Colonic mucosa (tissue), 4 donors: ENCODE measurements around the gene IFIT1B. TPM values are rescaled to one million over a fixed set of nuclear protein-coding genes. Genes with fewer than 3 reads are reported as not detected.
"Not testable (repeated sequence)": the region's sequence is repeated elsewhere in the genome, so short reads cannot be mapped to it uniquely, and the experiment has no call there.

Experiments used
- DNase-seq: peaks from one replicate; pipeline ENCODE4 v3.0.0-alpha.2; 2020
- H3K27ac ChIP-seq: fragments of 200-600 bp; one replicate; pipeline ENCODE4 v1.8.0; 2021
- H3K27me3 ChIP-seq: fragments of 200-600 bp; one replicate; pipeline ENCODE4 v1.8.0; 2021
- H3K36me3 ChIP-seq: fragments of 200-600 bp; one replicate; pipeline ENCODE4 v1.8.0; 2021
- H3K4me1 ChIP-seq: fragments of 200-600 bp; one replicate; pipeline ENCODE4 v1.8.0; 2021; ENCODE audit warnings: mild to moderate bottlenecking
- H3K4me3 ChIP-seq: fragments of 200-600 bp; one replicate; pipeline ENCODE4 v1.8.0; 2021
- H3K9ac ChIP-seq, 2 donors: one replicate each; pipeline ENCODE4 v1.7.0; 2013; ENCODE audit warnings: control low read depth in 2 of 2, low read depth in 2 of 2, low read length in 2 of 2
- H3K9me3 ChIP-seq: fragments of 200-600 bp; one replicate; pipeline ENCODE4 v1.8.0; 2021
- intact Hi-C: fragments of 100-400 bp; cut with DNase I; formaldehyde crosslinking; loops from one replicate; pipeline ENCODE4 v1.14.1; 2022
- total RNA-seq, 2 donors: library from RNA; stranded (reverse); fragmentation: NEBNext Ultra II Directional in 1 of 2; extraction: Animal tissue kit (Norgen Biotek cat#: 25700) in 1 of 2; gene quantifications; one replicate each; pipeline ENCODE4 v1.2.1, GENCODE V29; 2021
- TF ChIP-seq, protein P1 (sequence below): fragments of 200-600 bp; IDR thresholded peaks from one replicate; pipeline ENCODE4 v1.8.0; 2022; ENCODE audit warnings: antibody characterized with exemption, mild to moderate bottlenecking
- donor health status: healthy.
- donor health status: DM: no; HTN: no; CAD: no.
- donor health status: DM: no; HTN: no; CAD: no.

The IFIT1B gene
- total RNA-seq, 2 donors from 2014 or later = not detected

GRCh38 chr10:89403043-89403442, 25.2 kb downstream of the IFIT1B start:
- DNase-seq = no peak
- Histone ChIP-seq H3K27me3 (no peaks in the 10 kb centered on the region), H3K9ac (no peak overlapping the region), H3K36me3 (no peaks in the 10 kb centered on the region), H3K4me1 (no peaks in the 10 kb centered on the region), H3K27ac (no peak overlapping the region), H3K9me3 (no peaks in the 10 kb centered on the region), H3K4me3 (no peak overlapping the region)
- TF ChIP-seq, protein P1, sequence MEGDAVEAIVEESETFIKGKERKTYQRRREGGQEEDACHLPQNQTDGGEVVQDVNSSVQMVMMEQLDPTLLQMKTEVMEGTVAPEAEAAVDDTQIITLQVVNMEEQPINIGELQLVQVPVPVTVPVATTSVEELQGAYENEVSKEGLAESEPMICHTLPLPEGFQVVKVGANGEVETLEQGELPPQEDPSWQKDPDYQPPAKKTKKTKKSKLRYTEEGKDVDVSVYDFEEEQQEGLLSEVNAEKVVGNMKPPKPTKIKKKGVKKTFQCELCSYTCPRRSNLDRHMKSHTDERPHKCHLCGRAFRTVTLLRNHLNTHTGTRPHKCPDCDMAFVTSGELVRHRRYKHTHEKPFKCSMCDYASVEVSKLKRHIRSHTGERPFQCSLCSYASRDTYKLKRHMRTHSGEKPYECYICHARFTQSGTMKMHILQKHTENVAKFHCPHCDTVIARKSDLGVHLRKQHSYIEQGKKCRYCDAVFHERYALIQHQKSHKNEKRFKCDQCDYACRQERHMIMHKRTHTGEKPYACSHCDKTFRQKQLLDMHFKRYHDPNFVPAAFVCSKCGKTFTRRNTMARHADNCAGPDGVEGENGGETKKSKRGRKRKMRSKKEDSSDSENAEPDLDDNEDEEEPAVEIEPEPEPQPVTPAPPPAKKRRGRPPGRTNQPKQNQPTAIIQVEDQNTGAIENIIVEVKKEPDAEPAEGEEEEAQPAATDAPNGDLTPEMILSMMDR = no peak
- intact Hi-C loops = no loop called here

GRCh38 chr10:89404104-89405047, 26.5 kb downstream of the IFIT1B start:
- DNase-seq = no peak
- no peaks in the 10 kb centered on the region for H3K9me3 ChIP-seq
- H3K27ac ChIP-seq = no peak overlapping the region
- intact Hi-C loops = no loop called here
- no peaks in the 10 kb centered on the region for H3K27me3 ChIP-seq
- H3K36me3 ChIP-seq = no peaks in the 10 kb centered on the region
- H3K4me1 ChIP-seq = no peaks in the 10 kb centered on the region
- H3K4me3 ChIP-seq = no peak overlapping the region
- TF ChIP-seq, protein P1 = no peak
- no peak overlapping the region for H3K9ac ChIP-seq

GRCh38 chr10:89406178-89406577, 28.3 kb downstream of the IFIT1B start:
- H3K4me3 ChIP-seq, H3K27ac ChIP-seq, H3K9me3 ChIP-seq, H3K4me1 ChIP-seq, H3K36me3 ChIP-seq, DNase-seq, intact Hi-C loops, H3K9ac ChIP-seq, H3K27me3 ChIP-seq: not testable (repeated sequence)

GRCh38 chr10:89407792-89408191, 29.9 kb downstream of the IFIT1B start:
- H3K27ac ChIP-seq, H3K36me3 ChIP-seq, intact Hi-C loops, H3K9me3 ChIP-seq, H3K27me3 ChIP-seq, H3K4me3 ChIP-seq, DNase-seq, H3K9ac ChIP-seq, H3K4me1 ChIP-seq: not testable (repeated sequence)

DNA sequence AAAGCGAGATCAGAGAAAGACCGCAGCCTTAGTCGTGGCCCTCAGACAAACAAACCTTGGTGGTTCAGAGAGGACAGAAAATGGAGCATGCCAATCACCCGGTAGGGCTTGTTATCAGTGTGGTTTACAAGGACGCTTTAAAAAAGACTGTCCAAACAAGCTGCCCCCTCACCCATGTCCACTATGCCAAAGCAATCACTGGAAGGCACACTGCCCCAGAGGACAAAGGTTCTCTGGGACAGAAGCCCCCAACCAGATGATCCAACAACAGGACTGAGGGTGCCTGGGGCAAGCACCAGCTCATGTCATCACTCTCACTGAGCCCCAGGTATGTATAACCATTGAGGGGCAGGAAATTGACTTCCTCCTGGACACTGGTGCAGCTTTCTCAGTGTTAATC, 31.4 kb downstream of the IFIT1B start:
- DNase-seq, intact Hi-C loops, H3K4me3 ChIP-seq, H3K4me1 ChIP-seq, H3K27me3 ChIP-seq, H3K36me3 ChIP-seq, H3K9ac ChIP-seq, H3K9me3 ChIP-seq, H3K27ac ChIP-seq: not testable (repeated sequence)

- H3K9ac ChIP-seq, H3K4me1 ChIP-seq, DNase-seq, H3K36me3 ChIP-seq, H3K9me3 ChIP-seq, H3K27me3 ChIP-seq, intact Hi-C loops, H3K4me3 ChIP-seq, H3K27ac ChIP-seq: not testable (repeated sequence)
Observed at GRCh38 chr10:89410551-89410950, 32.7 kb downstream of the IFIT1B start.

DNA sequence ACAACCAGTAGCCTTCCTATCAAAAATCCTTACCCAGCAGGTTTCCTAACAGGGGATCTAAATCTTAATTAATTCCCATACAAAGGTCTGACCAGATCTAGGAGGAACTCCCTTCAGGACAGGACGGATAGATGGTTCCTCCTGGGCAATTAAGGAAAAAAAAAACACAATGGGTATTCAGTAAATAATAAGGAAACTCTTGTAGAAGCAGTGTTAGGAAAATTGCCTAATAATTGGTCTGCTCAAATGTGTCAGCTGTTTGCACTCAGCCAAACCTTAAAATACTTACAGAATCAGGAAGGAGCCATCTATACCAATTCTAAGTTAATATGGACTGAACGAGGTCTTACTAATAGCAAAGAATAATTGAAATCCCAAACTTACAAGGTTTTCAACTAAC, 33.3 kb downstream of the IFIT1B start:
- H3K36me3 ChIP-seq, intact Hi-C loops, DNase-seq, H3K27me3 ChIP-seq, H3K4me3 ChIP-seq, H3K27ac ChIP-seq, H3K9ac ChIP-seq, H3K9me3 ChIP-seq, H3K4me1 ChIP-seq: not testable (repeated sequence)

DNA sequence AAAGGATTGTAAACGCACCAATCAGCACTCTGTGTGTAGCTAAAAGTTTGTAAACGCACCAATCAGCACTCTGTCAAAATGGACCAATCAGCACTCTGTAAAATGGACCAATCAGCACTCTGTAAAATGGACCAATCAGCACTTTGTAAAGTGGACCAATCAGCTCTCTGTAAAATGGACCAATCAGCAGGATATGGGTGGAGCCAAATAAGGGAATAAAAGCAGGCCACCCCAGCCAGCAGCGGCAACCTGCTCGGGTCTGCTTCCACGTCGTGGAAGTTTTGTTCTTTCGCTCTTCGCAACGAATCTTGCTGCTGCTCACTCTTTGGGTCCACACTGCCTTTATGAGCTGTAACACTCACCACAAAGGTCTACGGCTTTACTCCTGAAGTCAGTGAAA, 34.4 kb downstream of the IFIT1B start:
- intact Hi-C loops, H3K4me3 ChIP-seq, H3K27ac ChIP-seq, H3K36me3 ChIP-seq, H3K9ac ChIP-seq, H3K27me3 ChIP-seq, DNase-seq, H3K9me3 ChIP-seq, H3K4me1 ChIP-seq: not testable (repeated sequence)
